ENCODE measurements around the gene SMARCD1. TPM values are rescaled to one million over a fixed set of nuclear protein-coding genes. Genes with fewer than 3 reads are reported as not detected.

The SMARCD1 gene
- total and polyA plus RNA-seq, 9 of the 15 experiments (the other 6 are each of a cell fraction or from before 2014, with no cell fraction given), result 0.86 to 91.7 (median 48.0) TPM

DNA sequence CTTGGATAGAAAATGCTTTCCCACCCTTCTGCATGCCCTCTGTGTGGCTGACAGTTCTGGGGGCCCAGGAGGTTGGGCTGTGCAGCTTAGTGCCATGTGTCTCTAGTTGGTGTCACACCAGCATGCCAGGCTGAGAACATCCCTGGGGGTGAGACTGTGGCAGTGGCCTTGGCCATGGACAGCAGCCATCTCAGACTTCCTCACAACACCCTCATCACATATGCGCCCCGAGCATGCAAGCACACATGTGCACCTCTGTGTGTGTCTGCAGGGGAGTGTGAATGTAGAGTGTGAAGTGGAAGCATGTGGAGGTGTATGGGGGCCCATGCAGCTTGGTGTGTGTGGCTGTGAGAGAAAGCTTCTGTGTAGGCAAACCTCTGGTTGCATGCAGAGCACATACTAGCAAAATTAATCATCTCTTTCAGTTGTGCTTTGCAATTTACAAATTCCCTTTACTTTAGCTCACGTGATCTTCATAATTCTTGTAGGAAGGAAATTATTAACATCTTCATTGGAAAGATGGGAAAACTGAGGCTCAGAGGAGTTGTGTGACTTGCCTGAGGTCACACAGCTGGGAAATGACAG lies 19.3 kb upstream of the SMARCD1 start:
- H3K27ac ChIP-seq (ENCODE audit: extremely low read depth, low read depth, low read length), result no peak overlapping the region
- ChIA-PET POLR2A (interaction anchor here (0.6 to 1.7 kb wide), 4 partner anchors 19 to 360 kb away, joined by 3 to 6 read pairs (median 4); partner anchors contain the start of gene SMARCD1), CTCF (ENCODE audit: low intra/inter-chr PET ratio) (no interaction called here)
- peaks cover 7% of the 10 kb centered on the region in 2 experiments; a peak in 3 of 5 replicates for H3K4me1 ChIP-seq (replicated peaks in 1 of 2; ENCODE audit: control insufficient read depth in 2 of 2, insufficient read depth in 2 of 2, low read length in 2 of 2)
- no peak overlapping the region for H3K4me3 ChIP-seq
- no peak overlapping the region for H2AFZ ChIP-seq (ENCODE audit: low read depth, low read length)
- H3K4me2 ChIP-seq (ENCODE audit: insufficient read depth, low read length), result no peak overlapping the region
- intact Hi-C loops (cut with micrococcal nuclease), result no loop called here
- ATAC-seq (no peak), DNase-seq (ENCODE audit: extremely low read depth in 1 of 4, low spot score in 3 of 4) (no peak), FAIRE-seq (no peak)
- H3K9me3 ChIP-seq (replicated peaks; ENCODE audit: control insufficient read depth, insufficient read depth, low read depth, low read length), result no peaks in the 10 kb centered on the region
- in situ Hi-C loops (cut with MboI), result loop anchor here (5.0 kb wide), 2 partner anchors 94 to 199 kb away; partner anchors contain the start of gene AQP6
- peaks cover 2% of the 10 kb centered on the region; the same call in 1 of the 2 replicates for H4K20me1 ChIP-seq (replicated peaks; ENCODE audit: control insufficient read depth, insufficient read depth, low read length)
- no peaks in the 10 kb centered on the region for H3K36me3 ChIP-seq (ENCODE audit: control insufficient read depth, insufficient read depth, low read length)
- H3K79me2 ChIP-seq (ENCODE audit: control insufficient read depth, insufficient read depth, low read length), result no peaks in the 10 kb centered on the region
- peaks cover 6 to 46% of the 10 kb centered on the region in 2 experiments; a peak in 4 of 5 replicates for H3K27me3 ChIP-seq (ENCODE audit: control insufficient read depth in 2 of 2, insufficient read depth in 2 of 2, low read length in 2 of 2)
- peaks cover 3% of the 10 kb centered on the region for H3K9me1 ChIP-seq (ENCODE audit: control insufficient read depth, insufficient read depth, low read length)
- WGBS (ENCODE audit: insufficient coverage, low coverage, missing lambda C conversion rate), result 0% methylated on average over 3 of the region's 3 CpGs
- TF ChIP-seq, protein P1, sequence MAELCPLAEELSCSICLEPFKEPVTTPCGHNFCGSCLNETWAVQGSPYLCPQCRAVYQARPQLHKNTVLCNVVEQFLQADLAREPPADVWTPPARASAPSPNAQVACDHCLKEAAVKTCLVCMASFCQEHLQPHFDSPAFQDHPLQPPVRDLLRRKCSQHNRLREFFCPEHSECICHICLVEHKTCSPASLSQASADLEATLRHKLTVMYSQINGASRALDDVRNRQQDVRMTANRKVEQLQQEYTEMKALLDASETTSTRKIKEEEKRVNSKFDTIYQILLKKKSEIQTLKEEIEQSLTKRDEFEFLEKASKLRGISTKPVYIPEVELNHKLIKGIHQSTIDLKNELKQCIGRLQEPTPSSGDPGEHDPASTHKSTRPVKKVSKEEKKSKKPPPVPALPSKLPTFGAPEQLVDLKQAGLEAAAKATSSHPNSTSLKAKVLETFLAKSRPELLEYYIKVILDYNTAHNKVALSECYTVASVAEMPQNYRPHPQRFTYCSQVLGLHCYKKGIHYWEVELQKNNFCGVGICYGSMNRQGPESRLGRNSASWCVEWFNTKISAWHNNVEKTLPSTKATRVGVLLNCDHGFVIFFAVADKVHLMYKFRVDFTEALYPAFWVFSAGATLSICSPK (IDR thresholded peaks at IDR 0.05; ENCODE audit: borderline replicate concordance), result no peak
- TF ChIP-seq, protein P2, sequence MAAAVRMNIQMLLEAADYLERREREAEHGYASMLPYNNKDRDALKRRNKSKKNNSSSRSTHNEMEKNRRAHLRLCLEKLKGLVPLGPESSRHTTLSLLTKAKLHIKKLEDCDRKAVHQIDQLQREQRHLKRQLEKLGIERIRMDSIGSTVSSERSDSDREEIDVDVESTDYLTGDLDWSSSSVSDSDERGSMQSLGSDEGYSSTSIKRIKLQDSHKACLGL (CRISPR knock-in tag; IDR thresholded peaks at IDR 0.05; ENCODE audit: borderline replicate concordance, poor library complexity, severe bottlenecking), result no peak
- TF ChIP-seq, protein P3, sequence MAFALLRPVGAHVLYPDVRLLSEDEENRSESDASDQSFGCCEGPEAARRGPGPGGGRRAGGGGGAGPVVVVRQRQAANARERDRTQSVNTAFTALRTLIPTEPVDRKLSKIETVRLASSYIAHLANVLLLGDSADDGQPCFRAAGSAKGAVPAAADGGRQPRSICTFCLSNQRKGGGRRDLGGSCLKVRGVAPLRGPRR (CRISPR knock-in tag; IDR thresholded peaks at IDR 0.05), result no peak
- no peak for TF ChIP-seq PTTG1 (tag; IDR thresholded peaks at IDR 0.05; ENCODE audit: low read depth)
- TF ChIP-seq, protein P4, sequence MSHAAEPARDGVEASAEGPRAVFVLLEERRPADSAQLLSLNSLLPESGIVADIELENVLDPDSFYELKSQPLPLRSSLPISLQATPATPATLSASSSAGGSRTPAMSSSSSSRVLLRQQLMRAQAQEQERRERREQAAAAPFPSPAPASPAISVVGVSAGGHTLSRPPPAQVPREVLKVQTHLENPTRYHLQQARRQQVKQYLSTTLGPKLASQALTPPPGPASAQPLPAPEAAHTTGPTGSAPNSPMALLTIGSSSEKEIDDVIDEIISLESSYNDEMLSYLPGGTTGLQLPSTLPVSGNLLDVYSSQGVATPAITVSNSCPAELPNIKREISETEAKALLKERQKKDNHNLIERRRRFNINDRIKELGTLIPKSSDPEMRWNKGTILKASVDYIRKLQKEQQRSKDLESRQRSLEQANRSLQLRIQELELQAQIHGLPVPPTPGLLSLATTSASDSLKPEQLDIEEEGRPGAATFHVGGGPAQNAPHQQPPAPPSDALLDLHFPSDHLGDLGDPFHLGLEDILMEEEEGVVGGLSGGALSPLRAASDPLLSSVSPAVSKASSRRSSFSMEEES (CRISPR knock-in tag; IDR thresholded peaks at IDR 0.05), result peak; percentile 40
- no peak for TF ChIP-seq XRCC3 (IDR thresholded peaks at IDR 0.05)
- TF ChIP-seq BCOR (IDR thresholded peaks at IDR 0.05), result peak; percentile 33; the same call in 1 of the 2 replicates
- no peak for TF ChIP-seq POLR2AphosphoS2 (IDR thresholded peaks at IDR 0.05; ENCODE audit: low read length)
- TF ChIP-seq FOXA1 (IDR thresholded peaks at IDR 0.05; ENCODE audit: borderline replicate concordance), result no peak
- H3K9ac ChIP-seq (ENCODE audit: insufficient read depth in 1 of 2, low read depth in 2 of 2, low read length in 2 of 2), result no peak overlapping the region
- no TSS peak for BruUV-seq (replicated peaks)

Data from K562 (cell line).